ENCODE results near the gene CES2.

DNA sequence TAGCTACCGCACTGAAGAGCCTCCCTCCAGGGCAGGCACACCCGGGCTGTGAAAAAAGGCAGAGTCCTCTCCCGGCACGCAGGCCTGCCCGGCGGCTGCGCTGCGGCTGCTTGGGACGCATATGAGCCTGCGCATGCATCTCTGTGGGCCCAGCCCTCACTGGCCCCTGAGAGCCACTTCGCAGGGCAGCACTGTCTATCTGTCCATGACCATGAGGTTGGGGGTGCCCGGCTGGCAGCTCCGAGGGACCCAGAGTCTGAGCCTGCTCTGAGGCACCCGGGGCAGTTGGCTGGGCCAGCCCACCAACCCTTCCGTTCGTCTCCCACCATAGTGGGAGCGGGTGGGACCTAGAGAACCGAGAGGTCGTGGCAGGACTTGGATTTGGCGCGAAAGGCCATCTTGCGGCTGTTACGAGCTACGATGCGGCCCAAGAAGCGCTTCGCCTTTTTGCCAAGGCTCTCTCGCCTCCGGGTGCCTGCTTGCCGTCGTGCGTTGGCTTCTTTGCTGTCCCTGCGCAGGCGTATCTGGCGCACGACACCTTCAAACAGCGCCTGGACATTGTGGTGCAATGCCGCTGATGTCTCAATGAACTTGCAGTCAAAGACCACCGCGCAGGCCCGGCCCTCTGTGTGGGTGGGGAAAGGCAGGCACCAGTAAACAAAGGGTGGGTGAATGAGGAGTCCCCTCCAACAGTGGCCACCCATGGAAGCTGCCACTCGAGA, 13.4 kb upstream of the CES2 start:
- TF ChIP-seq, protein P1, sequence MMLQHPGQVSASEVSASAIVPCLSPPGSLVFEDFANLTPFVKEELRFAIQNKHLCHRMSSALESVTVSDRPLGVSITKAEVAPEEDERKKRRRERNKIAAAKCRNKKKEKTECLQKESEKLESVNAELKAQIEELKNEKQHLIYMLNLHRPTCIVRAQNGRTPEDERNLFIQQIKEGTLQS (IDR thresholded peaks at IDR 0.05) = no peak
- no peak for TF ChIP-seq POLR2AphosphoS5 (IDR thresholded peaks at IDR 0.05; ENCODE audit: low read depth, low read length)

Measured in HCT116 (cell line).